Endothelial cell (in vitro differentiated cells): ENCODE measurements around the gene CPEB1. TPM values are rescaled to one million over a fixed set of nuclear protein-coding genes. Genes with fewer than 3 reads are reported as not detected.

Source experiments
- DNase-seq: peaks from one replicate; pipeline ENCODE4 v3.0.0; 2021; ENCODE audit warnings: low spot score
- H3K27ac Mint-ChIP-seq: one replicate; pipeline ENCODE4 v1.8.0; 2021; ENCODE audit warnings: mixed read lengths, inconsistent platforms; ENCODE audit not compliant: unreplicated experiment
- H3K27me3 Mint-ChIP-seq: one replicate; pipeline ENCODE4 v1.8.0; 2021; ENCODE audit warnings: mild to moderate bottlenecking, moderate library complexity, mixed read lengths, inconsistent platforms; ENCODE audit not compliant: unreplicated experiment
- H3K36me3 Mint-ChIP-seq: one replicate; pipeline ENCODE4 v1.8.0; 2021; ENCODE audit warnings: mild to moderate bottlenecking, low read depth, mixed read lengths, inconsistent platforms; ENCODE audit not compliant: unreplicated experiment
- H3K4me1 Mint-ChIP-seq: one replicate; pipeline ENCODE4 v1.8.0; 2021; ENCODE audit warnings: mild to moderate bottlenecking, mixed read lengths, inconsistent platforms; ENCODE audit not compliant: unreplicated experiment
- H3K4me3 Mint-ChIP-seq: one replicate; pipeline ENCODE4 v1.8.0; 2021; ENCODE audit warnings: mild to moderate bottlenecking, mixed read lengths, inconsistent platforms; ENCODE audit not compliant: unreplicated experiment
- H3K9me3 Mint-ChIP-seq: one replicate; pipeline ENCODE4 v1.8.0; 2021; ENCODE audit warnings: mixed read lengths, inconsistent platforms; ENCODE audit not compliant: unreplicated experiment
- CTCF ChIP-seq: fragments of 200-600 bp; sonication (generic); IDR thresholded peaks from one replicate; pipeline ENCODE4 v1.5.0; 2021; ENCODE audit warnings: antibody characterized with exemption; ENCODE audit not compliant: unreplicated experiment
- total RNA-seq: library from RNA; stranded (reverse); fragmentation: NEBNext Ultra II Directional; extraction: Animal tissue kit (Norgen Biotek cat#: 25700); gene quantifications from one replicate; pipeline ENCODE4 v1.2.1, GENCODE V29; 2021; ENCODE audit not compliant: unreplicated experiment

Gene CPEB1
- total RNA-seq, 1 donor from 2014 or later = not detected

DNA sequence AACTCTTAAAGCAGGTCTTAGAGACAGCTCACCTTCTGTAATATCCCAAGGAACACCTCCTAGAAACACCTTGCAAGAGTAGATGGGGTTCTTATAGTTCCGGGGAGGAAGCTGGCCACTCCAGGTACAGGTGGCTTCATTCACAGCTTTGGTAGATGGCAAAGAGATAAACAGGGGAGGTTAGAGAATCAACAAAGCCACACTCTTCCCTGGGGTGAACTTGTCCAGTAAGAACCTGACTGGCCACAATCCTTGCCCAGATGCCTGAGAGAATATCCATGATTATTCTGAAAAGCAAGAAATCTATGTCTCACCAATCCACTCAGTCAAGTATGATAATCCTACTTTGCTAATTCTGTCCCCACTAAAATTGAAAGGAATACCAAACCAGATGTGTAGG lies 93.3 kb downstream of the CPEB1 start:
- Mint-ChIP-seq H3K4me1 (no peaks in the 10 kb centered on the region), H3K4me3 (no peak overlapping the region)

DNA sequence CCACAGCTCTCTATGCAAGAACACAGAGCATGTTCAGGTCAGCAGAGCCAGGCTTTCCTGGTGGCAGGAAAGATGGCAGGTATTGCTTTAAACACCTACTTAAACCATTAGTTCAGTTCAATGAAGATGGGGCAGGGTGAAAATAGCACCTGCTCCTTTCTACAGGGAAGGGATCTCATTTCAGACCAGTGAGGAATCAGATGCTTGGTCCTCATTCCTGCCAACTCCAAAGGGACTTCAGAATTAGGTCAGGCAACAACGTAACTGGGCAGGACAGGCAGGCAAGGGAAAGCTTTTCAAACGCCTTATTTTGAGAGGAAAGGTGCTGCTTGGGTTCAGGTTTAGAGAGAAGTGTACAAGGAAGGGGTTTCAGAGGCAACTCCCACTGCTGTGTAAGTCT lies 94.3 kb downstream of the CPEB1 start:
- DNase-seq = no peak
- Mint-ChIP-seq H3K27ac (no peak overlapping the region), H3K27me3 (peaks cover 2% of the 10 kb centered on the region), H3K4me1 (no peaks in the 10 kb centered on the region), H3K4me3 (no peak overlapping the region), H3K36me3 (no peaks in the 10 kb centered on the region), H3K9me3 (no peaks in the 10 kb centered on the region)
- TF ChIP-seq CTCF = no peak

More for the DNA sequence above, 93.3 kb downstream of the CPEB1 start:
- no peak for DNase-seq
- Mint-ChIP-seq H3K27me3 (peaks cover 2% of the 10 kb centered on the region), H3K27ac (no peak overlapping the region), H3K36me3 (no peaks in the 10 kb centered on the region), H3K9me3 (no peaks in the 10 kb centered on the region)
- no peak for TF ChIP-seq CTCF

DNA sequence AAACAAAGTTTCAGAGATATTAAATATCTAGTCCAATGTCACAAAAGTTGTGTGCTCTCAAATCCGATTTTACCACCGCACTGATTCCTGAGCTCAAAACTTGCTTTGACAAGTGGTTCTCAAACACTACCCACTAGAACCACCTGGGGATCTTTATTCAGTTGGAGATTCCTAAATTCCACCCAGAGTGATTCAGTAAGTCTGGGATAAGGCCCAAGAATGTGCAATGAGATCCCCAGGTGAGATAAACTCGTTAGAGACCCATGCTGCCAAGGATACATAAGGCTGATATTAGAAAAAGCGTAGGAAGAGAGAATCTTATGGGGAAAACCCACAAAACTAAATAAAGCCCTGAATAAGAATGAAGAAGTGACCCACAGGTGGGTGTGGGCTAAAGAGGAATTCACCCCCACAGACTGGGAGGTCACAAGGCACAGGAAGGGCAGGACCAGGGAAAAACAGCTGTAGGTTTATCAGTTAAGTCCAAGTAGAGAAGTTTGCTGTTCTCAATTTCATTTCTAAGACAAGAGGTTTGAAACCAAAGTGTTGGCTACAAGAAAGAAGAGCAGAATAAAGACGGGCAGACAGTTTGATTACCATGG lies 95.4 kb downstream of the CPEB1 start:
- no peak for DNase-seq

DNA sequence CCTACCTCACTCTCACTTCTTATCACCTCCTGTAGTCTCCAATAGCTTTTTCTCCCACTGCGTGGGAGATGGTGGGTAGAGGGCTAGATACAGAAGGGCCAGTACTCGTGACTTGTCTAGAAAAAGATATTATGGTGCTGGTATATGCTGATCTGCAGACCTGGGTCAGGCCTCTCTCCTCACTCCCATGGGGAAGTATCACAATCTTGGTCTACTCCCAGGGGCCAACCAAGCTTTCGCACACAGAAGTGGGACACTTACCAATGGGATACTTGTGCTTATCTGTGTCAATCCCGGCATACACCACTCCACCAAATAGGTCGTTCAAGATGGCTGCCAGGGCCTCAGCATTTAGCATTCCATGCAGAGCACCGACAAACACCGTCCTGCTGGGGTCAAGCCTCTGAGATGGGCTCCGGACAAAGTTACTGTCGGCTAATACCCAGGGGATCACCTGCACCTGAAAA lies 97.9 kb downstream of the CPEB1 start:
- H3K4me1 Mint-ChIP-seq = no peaks in the 10 kb centered on the region
- H3K36me3 Mint-ChIP-seq = no peaks in the 10 kb centered on the region
- H3K9me3 Mint-ChIP-seq = no peaks in the 10 kb centered on the region
- no peak overlapping the region for H3K27ac Mint-ChIP-seq
- DNase-seq = no peak
- no peak for TF ChIP-seq CTCF
- H3K4me3 Mint-ChIP-seq = no peak overlapping the region
- peaks cover 2% of the 10 kb centered on the region for H3K27me3 Mint-ChIP-seq

More for the DNA sequence above, 95.4 kb downstream of the CPEB1 start:
- Mint-ChIP-seq H3K36me3 (no peaks in the 10 kb centered on the region), H3K4me1 (no peaks in the 10 kb centered on the region), H3K4me3 (no peak overlapping the region), H3K27ac (no peak overlapping the region), H3K9me3 (no peaks in the 10 kb centered on the region), H3K27me3 (peaks cover 2% of the 10 kb centered on the region)
- no peak for TF ChIP-seq CTCF

- Mint-ChIP-seq H3K36me3 (no peaks in the 10 kb centered on the region), H3K9me3 (no peaks in the 10 kb centered on the region), H3K27ac (no peak overlapping the region), H3K27me3 (peaks cover 2% of the 10 kb centered on the region), H3K4me3 (no peak overlapping the region), H3K4me1 (no peaks in the 10 kb centered on the region)
- no peak for DNase-seq
- TF ChIP-seq CTCF = no peak
Measured at GRCh38 chr15:82548700-82549099, 98.5 kb downstream of the CPEB1 start.
